HG03439 (cell line): ENCODE results near the gene AIDA.
"Not testable (repeated sequence)": the region's sequence is repeated elsewhere in the genome, so short reads cannot be mapped to it uniquely, and the experiment has no call there.

ENCODE experiments used
- ATAC-seq: cut with Tn5 transposase; IDR thresholded peaks from one replicate; pipeline ENCODE4 v1.9.1; 2021; ENCODE audit warnings: mild to moderate bottlenecking, moderate library complexity; ENCODE audit not compliant: unreplicated experiment

The AIDA gene

DNA sequence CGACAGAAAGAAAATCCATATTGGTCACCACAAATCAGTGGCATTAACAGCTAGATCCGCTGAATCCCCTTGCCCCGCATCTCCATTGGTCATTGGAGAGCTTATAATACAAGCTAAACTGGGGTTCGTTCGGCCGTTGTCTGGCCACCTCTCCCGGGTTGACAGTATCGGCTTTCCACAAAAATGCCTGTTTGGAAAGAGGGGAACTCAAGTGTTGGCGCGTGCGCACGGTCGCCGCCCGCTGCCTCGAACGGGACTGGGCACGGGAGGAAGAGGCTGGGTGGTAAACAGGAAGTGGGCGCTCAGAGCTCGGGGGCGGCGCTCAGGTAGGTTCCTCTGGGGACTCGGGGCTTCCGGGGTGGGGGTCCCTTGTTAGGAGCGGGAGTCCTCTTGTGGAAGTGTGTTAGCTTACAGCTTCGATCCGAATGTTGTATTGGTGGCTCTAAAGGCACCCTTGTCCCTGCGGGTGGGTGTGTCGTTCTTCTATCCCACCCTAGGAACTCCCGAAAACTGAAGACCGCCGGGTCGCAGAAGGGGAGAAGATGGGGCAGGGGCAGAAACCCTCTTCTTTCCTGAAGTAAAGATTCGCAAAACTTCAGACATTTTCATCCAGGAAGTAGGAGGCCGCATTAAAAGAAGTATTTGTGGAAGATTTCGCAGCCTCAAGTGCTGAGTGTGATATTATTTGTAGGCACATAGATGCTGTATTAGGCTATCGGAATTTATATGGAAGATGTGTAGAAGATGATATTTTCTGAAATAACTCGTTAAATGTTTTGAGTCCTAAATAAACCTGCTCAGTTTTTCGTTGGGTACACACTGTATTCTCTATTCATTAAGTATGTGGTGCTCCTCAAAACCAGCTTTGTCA lies 1.0 kb upstream of the AIDA start:
- peak; percentile 73 for ATAC-seq

DNA sequence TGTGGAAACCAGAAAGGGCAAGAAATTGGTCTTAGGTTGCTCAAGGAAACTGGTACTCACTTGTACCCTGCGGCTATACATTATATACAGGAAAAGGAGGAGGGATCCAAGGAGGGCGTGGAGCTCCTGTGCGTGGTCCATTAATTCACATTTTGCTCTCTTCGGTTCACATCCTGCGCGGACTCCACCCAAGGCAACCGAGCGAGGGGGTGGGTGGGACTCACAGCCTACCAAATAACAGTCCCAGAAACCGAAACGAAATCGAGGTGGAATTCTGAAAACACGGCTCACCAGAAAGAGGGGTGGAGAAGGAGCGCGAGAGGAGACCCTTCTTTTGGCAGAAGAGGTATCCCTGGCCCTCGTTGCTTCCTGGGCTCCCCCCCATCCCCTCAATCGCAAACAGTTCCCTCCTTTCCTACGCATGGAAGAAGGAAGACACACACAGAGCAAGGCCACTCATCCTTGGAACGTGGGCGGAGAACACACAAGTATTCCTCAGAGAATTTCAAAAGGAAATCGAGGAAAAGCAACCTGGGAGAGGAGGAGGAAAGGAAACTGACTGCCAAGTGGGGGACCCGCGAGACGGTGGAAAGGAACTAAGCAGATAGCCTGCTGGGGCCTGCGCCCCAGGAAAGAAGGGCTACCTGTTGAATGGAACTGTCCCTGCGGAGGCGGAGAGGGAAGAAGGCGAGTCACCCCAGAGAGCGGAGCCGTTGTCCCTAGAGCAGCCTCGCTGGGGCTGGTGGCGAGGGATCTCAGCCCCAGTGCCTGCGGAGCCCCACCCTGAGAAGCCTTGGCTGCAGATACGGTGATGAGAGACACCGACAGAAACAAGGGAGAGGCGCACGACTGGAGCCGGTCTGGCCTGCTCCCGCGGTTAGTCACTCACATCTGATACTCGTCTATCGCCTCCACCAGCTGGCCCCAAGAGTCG lies 705 bp downstream of the AIDA start:
- peak; percentile 38 for ATAC-seq

DNA sequence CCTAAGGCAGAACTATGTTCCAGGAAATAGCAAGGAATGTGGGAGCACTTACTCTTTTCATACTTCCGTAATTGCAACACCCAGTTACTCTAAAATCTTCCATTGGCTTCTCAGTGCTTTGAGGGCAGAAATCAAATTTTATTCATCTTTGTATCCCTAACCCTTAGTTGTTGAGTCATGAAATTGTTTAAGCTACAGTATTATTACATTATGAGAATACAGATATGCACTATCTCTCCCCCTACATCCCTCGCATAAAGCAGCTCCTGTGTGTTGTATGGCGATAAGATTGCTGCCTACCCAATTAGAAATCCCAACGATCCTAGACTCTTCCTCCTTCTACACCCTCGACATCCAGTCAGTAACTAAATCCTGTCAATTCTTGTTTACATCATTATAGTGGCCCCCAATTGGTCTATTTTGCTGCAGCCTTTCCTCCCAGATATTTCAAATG lies 2.6 kb downstream of the AIDA start:
- ATAC-seq, result no peak

DNA sequence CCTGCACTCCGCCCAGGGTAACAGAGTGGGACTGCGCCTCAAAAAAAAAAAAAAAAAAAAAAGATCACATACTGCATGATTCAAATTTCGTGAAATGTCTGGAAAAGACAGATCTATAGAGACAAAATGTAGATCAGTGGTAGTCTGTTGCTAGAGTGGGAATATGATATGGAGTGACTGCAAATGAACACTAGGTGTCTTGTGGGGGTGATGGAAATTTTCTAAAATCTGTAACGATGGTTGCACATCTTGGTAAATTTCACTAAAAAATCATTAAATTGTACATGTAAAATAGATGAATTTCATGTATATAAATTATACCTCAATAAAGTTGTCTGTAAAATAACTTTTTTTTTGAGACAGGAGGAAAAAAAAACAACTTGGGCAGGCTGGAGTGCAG lies 5.5 kb downstream of the AIDA start:
- ATAC-seq, result no peak

DNA sequence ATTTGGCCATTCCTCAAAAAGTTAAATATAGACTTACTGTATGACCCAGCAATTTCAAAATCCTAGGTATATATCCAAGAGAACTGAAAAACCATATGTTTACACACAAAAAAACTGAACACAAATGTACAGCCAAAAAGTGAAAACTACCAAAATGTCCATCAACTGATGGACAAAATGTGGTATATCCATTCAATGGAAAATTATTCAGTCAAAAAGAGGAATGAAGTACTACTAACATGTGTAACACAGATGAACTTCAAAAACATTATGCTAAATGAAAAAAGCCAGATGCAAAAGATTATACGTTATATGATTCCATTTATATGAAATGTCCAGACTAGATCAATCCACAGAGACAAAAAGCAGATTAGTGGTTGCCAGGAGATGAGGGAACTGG lies 8.0 kb downstream of the AIDA start:
- no peak for ATAC-seq

DNA sequence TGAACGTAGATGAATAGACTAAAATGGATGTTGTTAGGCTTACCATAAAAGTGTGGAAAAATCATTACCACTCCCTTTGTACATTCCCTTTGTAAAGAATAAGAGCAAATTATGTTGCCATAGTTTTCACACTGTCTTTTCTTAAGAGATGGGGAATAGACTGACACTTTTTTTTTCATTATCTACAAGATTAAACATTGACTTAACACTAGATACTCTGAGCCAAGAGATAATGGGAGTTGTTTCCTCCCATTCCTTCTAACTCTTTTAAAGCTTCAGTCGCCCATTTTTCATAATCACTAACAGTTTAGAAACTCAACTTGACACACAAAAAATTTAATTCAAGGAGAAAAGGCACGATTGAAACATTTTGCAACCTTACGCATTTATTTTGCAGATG lies 10.1 kb downstream of the AIDA start:
- no peak for ATAC-seq

DNA sequence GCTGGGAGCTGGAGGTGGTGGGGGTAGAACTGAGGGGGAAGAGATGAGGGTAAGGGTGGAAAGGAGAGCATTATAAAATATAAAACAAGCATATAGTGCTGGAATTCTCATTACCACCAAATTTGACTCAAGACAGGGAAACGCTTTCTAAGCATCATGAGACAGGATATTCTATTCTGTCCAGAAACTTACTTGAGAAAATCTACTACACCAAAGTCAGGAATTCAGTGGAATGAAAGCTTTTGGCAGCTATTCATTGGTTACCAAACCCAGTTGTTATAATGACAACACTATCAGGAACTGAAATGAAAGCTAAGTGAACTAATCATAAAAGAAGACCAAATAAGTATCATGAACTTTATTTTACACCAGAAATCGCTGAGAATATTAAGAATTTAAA lies 14.5 kb downstream of the AIDA start:
- ATAC-seq, result no peak

DNA sequence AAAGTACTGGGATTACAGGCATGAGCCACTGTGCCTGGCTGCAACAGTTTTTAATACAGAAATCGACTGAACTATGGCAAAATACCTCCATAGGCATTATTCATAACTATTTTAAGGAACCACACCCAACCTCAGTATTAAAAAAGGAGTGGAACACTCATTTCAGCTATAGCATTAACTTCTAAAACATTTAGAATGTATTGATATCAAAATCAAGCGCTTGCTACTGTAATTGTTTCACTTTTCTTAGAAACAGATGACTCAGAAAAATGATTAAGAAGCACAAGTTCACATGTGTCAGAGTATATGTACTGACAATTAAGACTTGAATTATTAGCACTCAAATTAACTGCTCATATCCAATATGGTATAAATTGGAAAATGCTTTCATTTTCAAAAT lies 15.1 kb downstream of the AIDA start:
- ATAC-seq, result no peak

DNA sequence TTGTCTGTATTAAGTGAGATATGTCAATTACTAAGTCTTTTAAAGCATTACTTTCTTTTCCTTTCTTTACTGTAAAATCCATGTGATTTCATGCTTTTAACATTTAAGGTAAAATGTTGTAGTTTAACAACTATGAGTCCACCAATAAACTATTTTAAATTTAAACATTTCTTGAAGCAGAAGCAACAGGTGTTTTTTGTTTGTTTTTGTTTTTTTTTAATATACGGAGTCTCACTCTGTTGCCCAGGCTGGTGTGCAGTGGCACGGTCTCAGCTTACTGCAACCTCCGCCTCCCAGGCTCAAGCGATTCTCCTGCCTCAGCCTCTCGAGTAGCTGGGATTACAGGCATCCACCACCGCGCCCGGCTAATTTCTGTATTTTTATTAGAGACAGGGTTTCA lies 15.6 kb downstream of the AIDA start:
- no peak for ATAC-seq

DNA sequence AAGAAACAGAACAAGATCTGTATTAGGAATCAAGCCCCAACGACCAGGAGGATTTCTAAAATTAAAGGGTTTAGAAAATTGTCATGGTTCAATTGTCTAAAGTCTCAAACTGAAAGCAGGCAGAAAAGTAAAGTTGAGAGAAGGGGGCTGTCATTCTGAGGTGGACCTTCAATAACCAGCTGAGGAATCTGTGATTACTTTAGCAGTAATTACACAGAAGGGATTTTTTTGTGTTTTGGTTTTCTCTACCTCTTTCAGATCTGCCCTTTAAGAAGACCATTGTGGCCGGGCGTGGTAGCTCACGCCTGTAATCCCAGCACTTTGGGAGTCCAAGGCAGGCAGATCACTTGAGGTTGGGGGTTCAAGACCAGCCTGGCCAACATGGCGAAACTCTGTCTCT lies 17.4 kb downstream of the AIDA start:
- no peak for ATAC-seq

DNA sequence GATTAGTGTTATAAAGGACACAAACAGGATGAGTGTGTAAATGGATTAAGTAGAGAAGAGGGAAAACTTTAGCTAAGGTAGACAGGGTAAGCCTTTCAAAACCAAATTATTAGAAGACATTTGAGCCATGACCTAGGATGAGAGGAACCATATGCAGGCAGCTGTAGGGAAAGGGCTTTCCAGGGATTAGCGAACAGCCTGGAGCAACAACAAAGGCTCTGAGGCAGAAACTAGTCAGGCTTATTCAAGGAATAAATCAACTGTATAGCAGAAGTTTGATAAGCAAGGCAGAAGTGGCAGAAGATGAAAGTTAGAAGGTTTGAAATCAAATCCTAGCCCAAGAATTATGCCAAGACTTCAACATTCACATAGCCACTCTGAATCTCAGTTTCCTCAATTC lies 21.3 kb downstream of the AIDA start:
- no peak for ATAC-seq

DNA sequence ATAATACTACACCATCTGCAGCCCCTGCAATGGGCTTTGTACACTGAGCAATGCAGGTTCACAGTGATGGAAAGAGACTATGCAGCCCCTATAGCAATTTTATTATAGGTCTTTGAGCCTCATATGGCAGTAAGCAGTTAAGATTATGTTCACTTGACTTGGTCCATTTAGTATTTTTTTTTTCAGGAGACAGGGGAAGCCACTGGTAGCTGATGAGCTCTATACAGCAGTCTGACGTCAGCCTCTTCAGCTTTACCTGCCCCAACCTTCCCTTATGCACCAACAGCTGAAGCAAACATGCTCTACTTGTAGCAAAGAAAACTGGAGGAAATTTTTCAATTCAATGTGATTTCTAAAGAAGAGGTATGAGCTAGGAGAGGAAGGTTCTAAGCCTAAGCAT lies 32.2 kb downstream of the AIDA start:
- ATAC-seq, result no peak

DNA sequence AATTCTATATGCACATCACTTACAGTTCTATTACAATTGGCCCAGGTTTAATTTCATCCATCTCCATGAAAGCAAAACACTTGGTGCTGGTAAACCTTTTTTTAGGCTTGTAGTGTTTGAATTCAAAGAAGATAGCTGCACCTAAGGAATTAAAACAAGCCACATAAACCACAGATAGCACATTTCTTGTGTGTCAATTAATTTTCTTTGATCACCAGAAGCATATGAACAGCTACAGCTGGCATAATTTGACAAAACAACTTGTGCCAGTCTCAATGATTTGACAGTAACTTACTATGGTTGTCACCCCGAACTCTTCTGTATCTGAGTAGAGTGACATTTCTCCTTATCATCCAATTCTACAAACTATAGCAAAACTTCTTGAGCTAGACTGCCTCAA lies 42.2 kb downstream of the AIDA start:
- ATAC-seq, result no peak

DNA sequence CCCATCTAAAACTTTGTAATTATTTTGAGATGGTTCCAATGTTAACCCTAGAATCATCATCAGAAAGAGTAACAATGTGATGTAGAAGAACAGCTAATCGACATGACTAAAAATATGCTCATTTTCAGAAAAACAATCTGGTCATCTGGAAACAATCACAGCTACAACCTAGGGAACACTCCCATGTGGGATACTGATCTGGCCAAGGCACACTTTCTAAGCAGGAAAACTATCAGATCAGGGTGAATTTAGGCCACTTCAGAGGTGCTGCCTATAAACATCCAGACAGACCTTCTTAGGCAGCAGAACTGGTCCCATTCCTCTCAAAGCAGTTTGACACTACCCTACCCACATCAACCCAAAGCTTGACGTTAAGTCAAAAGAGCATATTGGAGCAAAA lies 43.2 kb downstream of the AIDA start:
- not testable (repeated sequence) for ATAC-seq

DNA sequence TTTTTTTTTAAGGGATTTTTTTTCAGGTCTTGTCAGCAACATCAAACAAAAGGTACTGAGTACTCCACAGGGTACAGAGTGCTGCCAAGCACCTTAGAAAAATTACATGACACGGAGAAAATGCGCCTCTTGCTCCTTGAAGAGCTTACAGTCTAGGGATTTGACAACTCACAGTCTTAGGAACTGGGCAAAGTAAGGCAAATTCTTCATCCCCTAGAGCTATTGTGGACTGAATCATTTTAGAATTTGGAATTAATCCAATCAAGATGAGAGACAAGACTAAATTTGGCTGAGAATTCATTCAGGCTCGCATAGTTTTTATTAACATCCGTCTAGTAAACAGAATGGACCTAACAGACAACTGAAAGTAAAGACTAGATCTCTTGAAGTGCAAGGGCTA lies 44.1 kb downstream of the AIDA start:
- not testable (repeated sequence) for ATAC-seq

DNA sequence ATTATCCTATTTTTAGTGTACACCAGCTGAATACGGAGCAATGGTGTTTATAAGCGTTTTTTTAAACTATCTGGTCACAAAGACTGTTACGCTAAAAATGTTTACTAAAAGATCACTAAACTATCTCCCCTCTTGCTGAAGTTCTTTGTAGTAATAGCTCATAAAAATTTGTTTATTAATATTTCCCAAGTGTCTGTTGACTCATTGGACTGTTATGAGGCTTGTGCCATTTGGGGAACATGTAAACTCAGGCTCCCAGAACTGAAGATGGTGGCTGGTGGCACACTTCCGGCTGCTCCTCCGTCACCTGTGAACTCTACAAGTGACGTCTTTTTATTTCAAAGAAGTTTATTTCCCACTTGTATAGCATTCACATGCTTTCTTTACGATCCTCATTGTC lies 46.3 kb downstream of the AIDA start:
- no peak for ATAC-seq

DNA sequence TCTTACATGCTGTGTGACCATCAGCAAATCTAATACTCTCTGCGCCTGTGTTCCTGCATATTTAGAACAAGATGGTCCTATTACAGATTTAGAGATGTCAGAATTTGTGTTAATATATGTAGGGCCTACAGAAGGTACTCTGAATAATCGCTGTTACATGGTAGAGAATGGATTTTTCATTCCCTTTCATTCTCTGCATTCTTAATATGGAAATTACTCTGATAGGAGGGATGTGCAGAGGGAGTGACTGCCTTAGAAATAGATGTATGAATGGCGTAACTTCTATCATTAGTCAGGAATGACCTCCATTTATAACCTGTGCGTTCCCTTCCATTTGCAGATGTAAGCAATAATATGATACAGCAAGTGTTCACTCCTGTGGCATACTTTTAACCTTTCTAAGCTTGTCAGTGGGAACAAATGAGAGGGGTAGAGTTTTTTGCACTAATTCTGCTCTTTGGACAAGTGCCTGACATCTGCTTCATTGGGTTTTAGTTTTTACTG lies 48.8 kb downstream of the AIDA start:
- no peak for ATAC-seq

DNA sequence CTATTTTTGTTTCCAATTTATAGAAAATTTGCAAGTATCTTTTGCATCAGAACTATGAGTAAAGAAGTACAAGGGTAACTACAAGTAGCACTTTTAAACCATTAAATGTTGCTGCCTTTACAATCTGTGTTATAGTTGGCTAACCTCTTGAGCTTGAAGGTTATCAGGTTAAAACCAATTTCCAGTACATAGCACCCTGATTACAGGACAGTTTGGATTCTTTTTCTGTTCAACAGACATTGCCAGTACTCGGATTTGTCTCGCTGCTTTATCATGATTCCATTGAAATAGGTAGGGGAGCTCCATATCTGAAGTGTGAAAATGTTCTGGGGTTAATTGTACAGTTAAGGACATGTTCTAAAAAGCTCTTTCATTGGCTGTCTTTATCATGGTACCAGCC lies 54.4 kb downstream of the AIDA start:
- ATAC-seq, result no peak

DNA sequence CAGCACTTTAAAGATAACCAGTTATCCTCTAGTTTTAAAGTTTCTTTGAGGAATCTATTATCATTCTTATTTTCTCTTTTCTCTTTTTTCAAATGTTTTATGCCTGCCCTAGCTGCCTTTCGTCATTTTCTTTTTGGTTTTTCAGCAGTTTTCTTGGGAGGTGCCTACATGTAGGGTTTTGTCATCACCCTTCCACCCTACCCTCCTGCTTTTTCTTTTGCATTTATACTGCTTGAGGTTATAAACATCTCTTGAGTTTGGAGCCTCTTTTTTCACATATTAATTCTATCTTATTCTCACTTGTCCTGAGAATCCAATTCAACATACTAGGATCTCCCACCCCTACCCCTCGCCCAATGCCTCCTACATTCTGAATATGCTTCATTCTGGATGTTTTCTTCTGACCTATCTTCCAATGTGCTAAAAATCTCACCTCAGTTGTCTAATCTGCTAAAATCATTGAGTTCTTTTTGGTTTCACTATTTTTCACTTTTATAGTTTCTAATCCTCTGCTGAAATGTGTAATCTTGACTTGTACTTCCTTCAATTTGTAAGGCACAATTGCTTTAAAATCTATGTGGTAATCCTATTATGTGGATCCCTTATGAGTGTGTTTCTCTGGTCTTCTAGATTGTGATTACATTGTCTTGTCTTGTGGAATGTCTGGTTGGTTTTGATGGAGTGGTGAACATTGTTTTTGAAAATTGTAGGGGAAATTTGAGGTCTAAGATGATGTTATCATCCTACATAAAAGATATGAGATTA lies 55.7 kb downstream of the AIDA start:
- ATAC-seq, result no peak

DNA sequence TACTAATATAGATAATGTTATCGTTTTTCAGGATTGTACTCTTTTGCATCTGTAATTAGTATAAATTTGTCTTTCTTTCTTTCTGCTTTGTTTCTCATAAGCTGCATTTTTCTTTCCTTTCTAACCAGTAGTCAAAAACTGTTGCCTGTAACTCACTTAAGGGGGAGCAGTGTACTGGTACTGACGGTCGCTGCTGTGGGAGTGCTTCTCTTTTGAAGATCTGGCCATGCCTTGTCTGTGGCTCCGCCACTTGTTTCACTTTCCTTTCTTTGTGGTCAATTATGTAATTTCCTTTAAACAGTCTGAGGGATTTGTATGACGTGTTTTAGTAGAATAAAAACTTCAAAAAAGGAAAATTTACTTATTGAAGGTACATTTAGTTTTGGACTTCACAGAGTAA lies 57.4 kb downstream of the AIDA start:
- peak; percentile 96 for ATAC-seq
